ENCODE results near the gene MIOS.

- no peak for TF ChIP-seq SP1 (IDR thresholded peaks at IDR 0.05; ENCODE audit: low read depth, low read length)
- TF ChIP-seq CTCF (IDR thresholded peaks at IDR 0.05; ENCODE audit: control extremely low read depth in 1 of 3, insufficient read depth in 1 of 3, low read depth in 1 of 3, low read length in 3 of 3) = no peak
- no peak for TF ChIP-seq CEBPB (IDR thresholded peaks at IDR 0.05; ENCODE audit: low read depth, low read length)
- no peak for TF ChIP-seq MAX (IDR thresholded peaks at IDR 0.05)
- TF ChIP-seq SRF (IDR thresholded peaks at IDR 0.05; ENCODE audit: low read depth, low read length) = no peak
- no peak for TF ChIP-seq GTF2F1 (IDR thresholded peaks at IDR 0.05; ENCODE audit: borderline replicate concordance, low read depth, low read length)
- TF ChIP-seq HDAC2 (IDR thresholded peaks at IDR 0.05; ENCODE audit: borderline replicate concordance in 1 of 2, low read depth in 2 of 2, low read length in 2 of 2) = no peak
- no peak for TF ChIP-seq ATF3 (IDR thresholded peaks at IDR 0.05; ENCODE audit: insufficient read depth, low read depth, low read length)
Measured at GRCh38 chr7:7535691-7536090, 31.0 kb upstream of the MIOS start, which contains the start of gene COL28A1.

All from H1 (cell line).